ENCODE data around the gene MARCHF6. TPM values are rescaled to one million over a fixed set of nuclear protein-coding genes. Genes with fewer than 3 reads are reported as not detected.
"Not testable (repeated sequence)": the region's sequence is repeated elsewhere in the genome, so short reads cannot be mapped to it uniquely, and the experiment has no call there.

The MARCHF6 gene
- total RNA-seq, 1 donor = 69.5 TPM

GRCh38 chr5:10338686-10339057, 14.8 kb upstream of the MARCHF6 start:
- TF ChIP-seq CTCF (IDR thresholded peaks at IDR 0.05; ENCODE audit: insufficient read depth, low read depth, low read length) = no peak
- no peak for DNase-seq (ENCODE audit: low read depth)
- H3K4me3 ChIP-seq (ENCODE audit: low read depth, low read length) = no peak overlapping the region

GRCh38 chr5:10339058-10339811, 14.3 kb upstream of the MARCHF6 start:
- no peak overlapping the region for H3K4me3 ChIP-seq (ENCODE audit: low read depth, low read length)
- no peak for TF ChIP-seq CTCF (IDR thresholded peaks at IDR 0.05; ENCODE audit: insufficient read depth, low read depth, low read length)

GRCh38 chr5:10339958-10340357, 13.5 kb upstream of the MARCHF6 start:
- DNase-seq (ENCODE audit: low read depth) = no peak
- no peak for TF ChIP-seq CTCF (IDR thresholded peaks at IDR 0.05; ENCODE audit: insufficient read depth, low read depth, low read length)
- no peak overlapping the region for H3K4me3 ChIP-seq (ENCODE audit: low read depth, low read length)

More at GRCh38 chr5:10339058-10339811, 14.3 kb upstream of the MARCHF6 start:
- DNase-seq (ENCODE audit: low read depth) = no peak

- DNase-seq (ENCODE audit: low read depth) = no peak
- no peak overlapping the region for H3K4me3 ChIP-seq (ENCODE audit: low read depth, low read length)
- TF ChIP-seq CTCF (IDR thresholded peaks at IDR 0.05; ENCODE audit: insufficient read depth, low read depth, low read length) = no peak
These were observed 10.0 kb upstream of the MARCHF6 start for GRCh38 chr5:10343486-10343885.

GRCh38 chr5:10344461-10345106, 8.9 kb upstream of the MARCHF6 start:
- H3K4me3 ChIP-seq (ENCODE audit: low read depth, low read length); DNase-seq (ENCODE audit: low read depth): not testable (repeated sequence)

- TF ChIP-seq CTCF (IDR thresholded peaks at IDR 0.05; ENCODE audit: insufficient read depth, low read depth, low read length) = no peak
- H3K4me3 ChIP-seq (ENCODE audit: low read depth, low read length) = no peak overlapping the region
- DNase-seq (ENCODE audit: low read depth) = no peak
These were observed 5.2 kb upstream of the MARCHF6 start for GRCh38 chr5:10348258-10348657.

GRCh38 chr5:10351199-10351905, 2.1 kb upstream of the MARCHF6 start:
- H3K4me3 ChIP-seq (ENCODE audit: low read depth, low read length) = no peak overlapping the region
- no peak for TF ChIP-seq CTCF (IDR thresholded peaks at IDR 0.05; ENCODE audit: insufficient read depth, low read depth, low read length)
- DNase-seq (ENCODE audit: low read depth) = peak; percentile 41

Measured in fibroblast of villous mesenchyme (primary cell).